ENCODE data around the gene EPC1.
A peak's percentile ranks its signal among the peaks of the same experiment; 100 is the strongest.

EPC1 gene

GRCh38 chr10:32332299-32332750 lies 14.6 kb downstream of the EPC1 start:
- DNase-seq (ENCODE audit: low read depth in 2 of 2): peak; percentile 27 to 36

- DNase-seq (ENCODE audit: low read depth in 2 of 2): no peak
These were observed 15.4 kb downstream of the EPC1 start for GRCh38 chr10:32331606-32332005.

- no peak for DNase-seq (ENCODE audit: low read depth in 2 of 2)
These were observed 16.7 kb downstream of the EPC1 start for GRCh38 chr10:32330214-32330613.

GRCh38 chr10:32329061-32329460 lies 17.9 kb downstream of the EPC1 start:
- no peak for DNase-seq (ENCODE audit: low read depth in 2 of 2)

- DNase-seq (ENCODE audit: low read depth in 2 of 2): no peak
These were observed 18.5 kb downstream of the EPC1 start for GRCh38 chr10:32328499-32328898.

GRCh38 chr10:32327364-32327691 lies 19.6 kb downstream of the EPC1 start:
- DNase-seq (ENCODE audit: low read depth in 2 of 2): no peak

GRCh38 chr10:32326680-32327363 lies 20.1 kb downstream of the EPC1 start:
- DNase-seq (ENCODE audit: low read depth in 2 of 2): no peak

- DNase-seq (ENCODE audit: low read depth in 2 of 2): no peak
These were observed 20.8 kb downstream of the EPC1 start for GRCh38 chr10:32326119-32326518.

- DNase-seq (ENCODE audit: low read depth in 2 of 2): no peak
These were observed 23.9 kb downstream of the EPC1 start for GRCh38 chr10:32323051-32323450.

GRCh38 chr10:32321016-32321631 lies 25.8 kb downstream of the EPC1 start:
- no peak for DNase-seq (ENCODE audit: low read depth in 2 of 2)

- DNase-seq (ENCODE audit: low read depth in 2 of 2): no peak
These were observed 28.5 kb downstream of the EPC1 start for GRCh38 chr10:32318476-32318896.

- no peak for DNase-seq (ENCODE audit: low read depth in 2 of 2)
These were observed 29.1 kb downstream of the EPC1 start for GRCh38 chr10:32317795-32318357.

GRCh38 chr10:32315424-32315823 lies 31.5 kb downstream of the EPC1 start:
- DNase-seq (ENCODE audit: low read depth in 2 of 2): no peak

GRCh38 chr10:32314588-32314987 lies 32.4 kb downstream of the EPC1 start:
- DNase-seq (ENCODE audit: low read depth in 2 of 2): no peak

GRCh38 chr10:32308027-32308603 lies 38.8 kb downstream of the EPC1 start:
- no peak for DNase-seq (ENCODE audit: low read depth in 2 of 2)

GRCh38 chr10:32307609-32308008 lies 39.3 kb downstream of the EPC1 start:
- DNase-seq (ENCODE audit: low read depth in 2 of 2): no peak

GRCh38 chr10:32299354-32299980 lies 47.5 kb downstream of the EPC1 start:
- DNase-seq (ENCODE audit: low read depth in 2 of 2): no peak

GRCh38 chr10:32298075-32298812 lies 48.7 kb downstream of the EPC1 start:
- no peak for DNase-seq (ENCODE audit: low read depth in 2 of 2)

GRCh38 chr10:32295027-32295426 lies 51.9 kb downstream of the EPC1 start:
- no peak for DNase-seq (ENCODE audit: low read depth in 2 of 2)

- no peak for DNase-seq (ENCODE audit: low read depth in 2 of 2)
These were observed 53.4 kb downstream of the EPC1 start for GRCh38 chr10:32293581-32293980.

GRCh38 chr10:32279795-32280194 lies 67.2 kb downstream of the EPC1 start:
- DNase-seq (ENCODE audit: low read depth in 2 of 2): no peak

- DNase-seq (ENCODE audit: low read depth in 2 of 2): no peak
These were observed 73.6 kb downstream of the EPC1 start for GRCh38 chr10:32273336-32273735.

Measured in stimulated activated CD4-positive, alpha-beta T cell treated with anti-CD3 and anti-CD28 coated beads, Interleukin-1b, Interleukin-23, amount 100 ng/mL, for 1 hour (primary cell).